Measurements from ENCODE around the gene TMED1. TPM values are rescaled to one million over a fixed set of nuclear protein-coding genes. Genes with fewer than 3 reads are reported as not detected.

TMED1 gene
- total and polyA plus RNA-seq, 2 donors (not counting 3 experiments of a cell fraction or from before 2014, with no cell fraction given): 31.2 to 60.4 TPM

GRCh38 chr19:10876459-10877240 is 40.6 kb upstream of the TMED1 start:
- CTCF ChIA-PET: no interaction called here

More at GRCh38 chr19:10876459-10877240, 40.6 kb upstream of the TMED1 start:
- H3K9me1 ChIP-seq (replicated peaks; ENCODE audit: control insufficient read depth, extremely low read depth, insufficient read depth, low read length): no peaks in the 10 kb centered on the region
- dilution Hi-C loops (cut with MboI; ENCODE audit: extremely low pct_ligation_motif_present, low sequenced_read_pairs): no loop called here
- no peaks in the 10 kb centered on the region for H4K20me1 ChIP-seq (replicated peaks; ENCODE audit: control insufficient read depth, extremely low read depth, insufficient read depth, low read length)
- H3K4me1 ChIP-seq (ENCODE audit: control insufficient read depth, extremely low read depth, insufficient read depth, low read length): peaks cover 9% of the 10 kb centered on the region
- H3K9me3 ChIP-seq (replicated peaks; ENCODE audit: control insufficient read depth, insufficient read depth, low read length): no peaks in the 10 kb centered on the region
- no TSS peak for BruUV-seq (replicated peaks)
- FAIRE-seq: no peak
- no peaks in the 10 kb centered on the region for H3K36me3 ChIP-seq (ENCODE audit: control insufficient read depth in 2 of 2, extremely low read depth in 1 of 2, insufficient read depth in 2 of 2, low read length in 2 of 2)
- DNase-seq (ENCODE audit: low read depth, low spot score): no peak
- intact Hi-C loops (cut with micrococcal nuclease): no loop called here
- H2AFZ ChIP-seq (ENCODE audit: low read depth, low read length): no peak overlapping the region
- peaks cover 84% of the 10 kb centered on the region for H3K79me2 ChIP-seq (ENCODE audit: control insufficient read depth, insufficient read depth, low read length)
- H3K9ac ChIP-seq (replicated peaks; ENCODE audit: extremely low read depth, insufficient read depth, low read length): no peak overlapping the region
- no peak overlapping the region for H3K27ac ChIP-seq (ENCODE audit: insufficient read depth, low read depth, low read length)
- H3K27me3 ChIP-seq (ENCODE audit: control insufficient read depth in 2 of 2, insufficient read depth in 2 of 2, low read length in 2 of 2): no peaks in the 10 kb centered on the region
- TF ChIP-seq MAX (IDR thresholded peaks at IDR 0.05; ENCODE audit: insufficient read depth, insufficient read length) (no peak), JUN (IDR thresholded peaks at IDR 0.05; ENCODE audit: borderline replicate concordance, insufficient read depth, insufficient read length, low read depth) (no peak), POLR2A (IDR thresholded peaks at IDR 0.05; ENCODE audit: low read depth, low read length) (no peak), EZH2 (IDR thresholded peaks at IDR 0.05; ENCODE audit: borderline replicate concordance, low read depth, low read length, severe bottlenecking) (no peak), POLR2AphosphoS5 (IDR thresholded peaks at IDR 0.05; ENCODE audit: insufficient read depth, low read depth, low read length) (no peak), CTCF (IDR thresholded peaks at IDR 0.05; ENCODE audit: extremely low read depth in 1 of 2, insufficient read depth in 1 of 2, low read depth in 1 of 2, low read length in 2 of 2) (no peak), MYC (IDR thresholded peaks at IDR 0.05; ENCODE audit: low read depth, low read length) (no peak), FOS (IDR thresholded peaks at IDR 0.05; ENCODE audit: borderline replicate concordance, insufficient read depth, low read length) (no peak), GATA2 (IDR thresholded peaks at IDR 0.05; ENCODE audit: insufficient read depth, insufficient read length, low read depth, low read length) (no peak)
- no peak overlapping the region for H3K4me2 ChIP-seq (ENCODE audit: insufficient read depth, low read length)
- H3K4me3 ChIP-seq (replicated peaks in 1 of 3; ENCODE audit: insufficient read depth in 1 of 3, low read depth in 1 of 3, low read length in 3 of 3): no peak overlapping the region
- POLR2A ChIA-PET: interaction anchor here (0.6 kb wide), 1 partner anchor 9 kb away, joined by 10 read pairs; no protein-coding TSS in a partner anchor

Measured in endothelial cell of umbilical vein (primary cell).